ENCODE results near the gene AP5B1. TPM values are rescaled to one million over a fixed set of nuclear protein-coding genes. Genes with fewer than 3 reads are reported as not detected.

Gene AP5B1
- total RNA-seq, 4 donors from 2014 or later = 21.8 to 43.2 (median 25.3) TPM

- WGBS, 2 donors = 70 to 84% methylated on average over 4 of the region's 13 CpGs
- H3K4me1 ChIP-seq = peaks cover 29 to 43% of the 10 kb centered on the region in 2 donors
- H3K9me3 ChIP-seq = no peaks in the 10 kb centered on the region
- H3K4me3 ChIP-seq (replicated peaks in 1 of 3) = no peak overlapping the region
- TF ChIP-seq POLR2A (IDR thresholded peaks at IDR 0.05) = no peak
- TF ChIP-seq, protein P1, sequence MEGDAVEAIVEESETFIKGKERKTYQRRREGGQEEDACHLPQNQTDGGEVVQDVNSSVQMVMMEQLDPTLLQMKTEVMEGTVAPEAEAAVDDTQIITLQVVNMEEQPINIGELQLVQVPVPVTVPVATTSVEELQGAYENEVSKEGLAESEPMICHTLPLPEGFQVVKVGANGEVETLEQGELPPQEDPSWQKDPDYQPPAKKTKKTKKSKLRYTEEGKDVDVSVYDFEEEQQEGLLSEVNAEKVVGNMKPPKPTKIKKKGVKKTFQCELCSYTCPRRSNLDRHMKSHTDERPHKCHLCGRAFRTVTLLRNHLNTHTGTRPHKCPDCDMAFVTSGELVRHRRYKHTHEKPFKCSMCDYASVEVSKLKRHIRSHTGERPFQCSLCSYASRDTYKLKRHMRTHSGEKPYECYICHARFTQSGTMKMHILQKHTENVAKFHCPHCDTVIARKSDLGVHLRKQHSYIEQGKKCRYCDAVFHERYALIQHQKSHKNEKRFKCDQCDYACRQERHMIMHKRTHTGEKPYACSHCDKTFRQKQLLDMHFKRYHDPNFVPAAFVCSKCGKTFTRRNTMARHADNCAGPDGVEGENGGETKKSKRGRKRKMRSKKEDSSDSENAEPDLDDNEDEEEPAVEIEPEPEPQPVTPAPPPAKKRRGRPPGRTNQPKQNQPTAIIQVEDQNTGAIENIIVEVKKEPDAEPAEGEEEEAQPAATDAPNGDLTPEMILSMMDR (IDR thresholded peaks at IDR 0.05) = no peak
- no peaks in the 10 kb centered on the region for H3K27me3 ChIP-seq
- no peak for DNase-seq
- no peak overlapping the region for H3K27ac ChIP-seq
- intact Hi-C loops (cut with DNase I) = no loop called here
- H3K36me3 ChIP-seq = peaks cover 0 to 10% of the 10 kb centered on the region in 2 donors
Observed at GRCh38 chr11:65791719-65792213, 11.0 kb upstream of the AP5B1 start.

- Histone ChIP-seq H3K4me3 (replicated peaks in 1 of 3) (no peak overlapping the region), H3K27me3 (no peaks in the 10 kb centered on the region)
- TF ChIP-seq, protein P1 (IDR thresholded peaks at IDR 0.05) = no peak
Observed at GRCh38 chr11:65790902-65791650, 10.3 kb upstream of the AP5B1 start.

GRCh38 chr11:65790104-65790901, 9.5 kb upstream of the AP5B1 start:
- TF ChIP-seq, protein P1 (IDR thresholded peaks at IDR 0.05) = no peak
- no peak for TF ChIP-seq POLR2A (IDR thresholded peaks at IDR 0.05)
- no peak for DNase-seq
- 91 to 92% methylated on average over 9 to 10 of the region's 13 CpGs for WGBS, 2 donors
- Histone ChIP-seq H3K4me3 (replicated peaks in 1 of 3) (no peak overlapping the region), H3K4me1 (peaks cover 33 to 51% of the 10 kb centered on the region in 2 donors), H3K27me3 (no peaks in the 10 kb centered on the region), H3K27ac (peak overlapping the region; percentile 17 to 70 (median 70)), H3K36me3 (peaks cover 0 to 5% of the 10 kb centered on the region in 2 donors), H3K9me3 (no peaks in the 10 kb centered on the region)
- intact Hi-C loops (cut with DNase I) = no loop called here

More at GRCh38 chr11:65790902-65791650, 10.3 kb upstream of the AP5B1 start:
- intact Hi-C loops (cut with DNase I) = no loop called here
- Histone ChIP-seq H3K9me3 (no peaks in the 10 kb centered on the region), H3K36me3 (peaks cover 0 to 10% of the 10 kb centered on the region in 2 donors), H3K27ac (no peak overlapping the region), H3K4me1 (peaks cover 33 to 49% of the 10 kb centered on the region in 2 donors)
- WGBS, 2 donors = 84 to 94% methylated on average over 12 to 18 of the region's 18 CpGs
- DNase-seq = no peak

- DNase-seq = peak; percentile 93 to 94
- 46 to 47% methylated on average over 14 of the region's 14 CpGs for WGBS, 2 donors
- H3K36me3 ChIP-seq = no peaks in the 10 kb centered on the region
- no peaks in the 10 kb centered on the region for H3K27me3 ChIP-seq
- TF ChIP-seq, protein P1 (IDR thresholded peaks at IDR 0.05) = no peak
- TF ChIP-seq POLR2A (IDR thresholded peaks at IDR 0.05) = no peak
- peaks cover 33 to 51% of the 10 kb centered on the region in 2 donors for H3K4me1 ChIP-seq
- H3K4me3 ChIP-seq (replicated peaks in 1 of 3) = no peak overlapping the region
- no peaks in the 10 kb centered on the region for H3K9me3 ChIP-seq
- H3K27ac ChIP-seq = peak overlapping the region; percentile 59 to 75 (median 70)
- intact Hi-C loops (cut with DNase I) = no loop called here
Observed at GRCh38 chr11:65789230-65790103, 8.7 kb upstream of the AP5B1 start.

All from thyroid gland (tissue), 4 donors.